Stimulated activated CD8-positive, alpha-beta memory T cell treated with anti-CD3 and anti-CD28 coated beads, Interleukin-4, amount 100 ng/mL, for 4 hours (primary cell): Measurements from ENCODE around the gene LNPK.
"Not testable (repeated sequence)": the region's sequence is repeated elsewhere in the genome, so short reads cannot be mapped to it uniquely, and the experiment has no call there.

Experiments
- DNase-seq, 2 donors: peaks; one replicate each; pipeline ENCODE4 v3.0.0-alpha.2; 2020; ENCODE audit warnings: low read depth in 2 of 2, low spot score in 1 of 2

LNPK gene

DNA sequence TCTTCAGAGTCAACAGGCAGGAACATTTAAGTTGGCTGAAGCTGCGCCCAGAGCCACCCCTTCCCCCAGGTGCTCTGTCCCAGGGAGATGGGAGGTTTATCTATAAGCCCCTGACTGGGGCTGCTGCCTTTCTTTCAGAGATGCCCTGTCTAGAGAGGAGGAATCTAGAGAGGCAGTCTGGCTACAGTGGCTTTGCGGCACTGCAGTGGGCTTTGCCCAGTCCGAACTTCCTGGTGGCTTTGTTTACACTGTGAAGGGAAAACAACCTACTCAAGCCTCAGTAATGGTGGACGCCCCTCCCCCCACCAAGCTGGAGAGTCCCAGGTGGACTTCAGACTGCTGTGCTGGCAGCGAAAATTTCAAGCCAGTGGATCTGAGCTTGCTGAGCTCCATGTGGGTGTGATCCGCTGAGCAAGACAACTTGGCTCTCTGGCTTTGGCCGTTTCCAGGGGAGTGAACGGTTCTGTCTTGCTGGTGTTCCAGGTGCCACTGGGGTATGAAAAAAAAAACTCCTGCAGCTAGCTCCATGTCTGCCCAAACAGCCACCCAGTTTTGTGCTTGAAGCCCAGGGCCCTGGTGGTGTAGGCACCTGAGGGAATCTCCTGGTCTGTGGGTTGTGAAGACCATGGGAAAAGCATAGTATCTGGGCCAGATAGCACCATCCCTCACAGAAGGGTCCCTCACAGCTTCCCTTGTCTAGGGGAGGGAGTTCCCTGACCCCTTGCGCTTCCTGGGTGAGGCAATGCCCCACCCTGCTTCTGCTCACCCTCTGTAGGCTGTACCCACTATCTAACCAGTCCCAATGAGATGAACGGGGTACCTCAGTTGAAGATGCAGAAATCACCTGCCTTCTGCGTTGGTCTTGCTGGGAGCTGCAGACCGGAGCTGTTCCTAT lies 88.0 kb downstream of the LNPK start:
- DNase-seq = not testable (repeated sequence)

DNA sequence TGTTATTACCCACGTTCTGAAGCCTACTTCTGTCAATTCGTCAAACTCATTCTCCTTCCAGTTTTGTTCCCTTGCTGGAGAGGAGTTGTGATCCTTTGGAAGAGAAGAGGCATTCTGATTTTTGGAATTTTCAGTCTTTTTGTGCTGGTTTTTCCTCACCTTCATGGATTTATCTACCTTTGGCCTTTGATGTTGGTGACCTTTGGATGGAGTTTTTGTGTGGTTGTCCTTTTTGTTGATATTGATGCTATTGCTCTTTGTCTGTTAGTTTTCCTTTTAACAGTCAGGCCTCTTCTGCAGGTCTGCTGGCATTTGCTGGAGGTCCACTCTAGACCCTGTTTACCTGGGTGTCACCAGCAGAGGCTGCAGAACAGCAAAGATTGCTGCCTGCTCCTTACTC lies 88.8 kb downstream of the LNPK start:
- DNase-seq = not testable (repeated sequence)

DNA sequence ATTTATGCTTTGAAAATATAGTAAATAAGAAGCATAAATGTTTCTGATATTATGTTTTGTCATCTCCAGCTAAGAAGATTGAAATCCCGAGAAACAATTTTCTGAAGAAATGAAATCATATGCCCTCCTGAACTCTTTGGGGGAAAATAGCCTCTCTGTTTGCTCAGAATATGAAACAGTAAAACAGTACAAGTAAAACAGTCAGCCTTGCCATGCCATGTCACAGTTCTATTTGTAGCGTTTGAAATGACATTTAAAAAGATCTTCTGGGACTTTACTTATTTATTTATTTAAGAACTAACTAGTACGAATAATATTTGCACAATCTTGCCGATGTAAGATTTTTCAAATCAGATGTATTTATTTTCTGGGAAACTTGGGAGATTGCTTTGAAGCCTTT lies 98.0 kb downstream of the LNPK start:
- DNase-seq = no peak

DNA sequence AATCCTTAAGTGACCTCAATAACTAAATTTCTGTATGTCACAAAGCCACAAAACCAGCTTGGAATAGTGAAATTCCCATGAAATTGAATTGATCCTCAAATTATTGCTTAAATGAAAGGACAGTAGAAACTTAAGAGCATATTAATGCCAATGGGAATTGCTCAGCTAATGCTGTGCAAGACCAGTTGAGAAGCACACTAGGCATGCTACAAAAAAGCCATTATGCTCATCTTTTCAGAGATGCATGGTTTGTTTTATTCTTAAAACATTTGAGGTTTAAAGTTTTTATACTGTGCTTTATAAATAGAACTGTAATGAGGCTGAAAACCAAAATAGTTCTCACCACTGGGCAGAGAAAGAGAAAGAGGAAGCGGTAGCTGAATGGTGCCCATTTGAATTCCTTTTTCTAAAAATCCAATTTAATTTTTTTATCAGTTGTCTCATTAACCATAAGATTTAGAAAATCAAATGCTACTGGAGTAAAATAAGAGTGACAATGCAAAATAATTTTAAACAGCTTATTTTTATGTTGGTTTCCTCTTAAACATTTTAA lies 98.6 kb downstream of the LNPK start:
- DNase-seq = no peak

DNA sequence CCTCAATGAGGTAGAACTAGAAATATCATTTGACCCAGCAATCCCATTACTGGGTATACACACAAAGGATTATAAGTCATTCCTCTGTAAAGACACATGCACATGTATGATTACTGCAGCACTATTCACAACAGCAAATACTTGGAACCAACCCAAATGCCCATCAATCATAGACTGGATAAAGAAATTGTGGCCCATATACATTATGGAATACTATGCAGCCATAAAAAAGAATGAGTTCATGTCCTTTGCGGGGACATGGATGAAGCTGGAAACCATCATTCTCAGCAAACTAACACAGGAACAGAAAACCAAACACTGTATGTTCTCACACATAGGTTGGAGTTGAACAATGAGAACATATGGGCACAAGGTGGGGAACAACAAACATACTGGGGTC lies 106.1 kb downstream of the LNPK start:
- DNase-seq = not testable (repeated sequence)

DNA sequence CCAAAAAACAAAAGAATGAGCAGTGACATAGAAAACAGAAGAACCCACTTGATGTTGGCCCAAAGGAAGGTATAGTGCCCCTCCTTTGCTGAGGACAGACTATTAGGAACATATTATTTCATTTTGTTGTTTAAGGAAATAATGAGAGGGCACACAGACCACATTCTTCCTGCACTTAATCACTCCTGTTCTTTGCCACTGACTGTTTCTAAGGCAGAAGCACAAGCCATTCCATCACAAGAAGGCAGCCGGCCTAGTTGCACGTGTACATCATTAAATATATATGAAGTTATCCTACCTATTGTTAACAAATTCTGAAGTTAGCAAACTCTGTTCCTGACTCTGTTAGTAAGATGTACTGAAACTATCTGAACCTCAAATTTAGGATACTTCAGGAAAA lies 110.0 kb downstream of the LNPK start:
- DNase-seq = no peak

DNA sequence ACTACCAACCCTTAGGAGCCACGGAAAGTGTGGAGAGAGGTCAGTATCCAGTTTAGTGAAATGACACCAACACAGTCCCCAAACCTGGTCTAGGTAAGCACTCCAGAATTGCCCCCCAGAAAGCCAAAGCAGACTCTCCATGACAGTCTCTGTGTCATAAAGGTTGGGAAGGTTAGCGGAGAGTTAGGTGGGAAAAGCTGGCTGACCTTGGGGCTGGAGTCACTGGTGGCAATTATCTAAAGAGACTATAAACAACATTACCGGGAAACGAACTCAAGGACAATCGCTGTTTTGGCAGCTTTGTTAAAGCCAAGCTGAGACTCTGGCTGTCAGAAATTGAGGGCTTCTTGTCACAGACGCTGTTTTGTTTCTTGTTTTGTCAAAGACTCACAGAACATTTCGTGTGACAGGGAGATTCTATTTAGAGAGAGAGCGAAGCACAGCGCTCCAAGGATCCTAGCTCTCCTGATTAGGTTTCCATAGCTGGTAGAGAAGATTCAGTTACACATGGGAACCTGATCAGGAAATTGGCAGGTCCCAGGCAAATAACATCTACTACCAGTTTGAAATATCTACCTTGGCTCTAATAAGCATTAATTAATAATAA lies 111.3 kb downstream of the LNPK start:
- DNase-seq = no peak

DNA sequence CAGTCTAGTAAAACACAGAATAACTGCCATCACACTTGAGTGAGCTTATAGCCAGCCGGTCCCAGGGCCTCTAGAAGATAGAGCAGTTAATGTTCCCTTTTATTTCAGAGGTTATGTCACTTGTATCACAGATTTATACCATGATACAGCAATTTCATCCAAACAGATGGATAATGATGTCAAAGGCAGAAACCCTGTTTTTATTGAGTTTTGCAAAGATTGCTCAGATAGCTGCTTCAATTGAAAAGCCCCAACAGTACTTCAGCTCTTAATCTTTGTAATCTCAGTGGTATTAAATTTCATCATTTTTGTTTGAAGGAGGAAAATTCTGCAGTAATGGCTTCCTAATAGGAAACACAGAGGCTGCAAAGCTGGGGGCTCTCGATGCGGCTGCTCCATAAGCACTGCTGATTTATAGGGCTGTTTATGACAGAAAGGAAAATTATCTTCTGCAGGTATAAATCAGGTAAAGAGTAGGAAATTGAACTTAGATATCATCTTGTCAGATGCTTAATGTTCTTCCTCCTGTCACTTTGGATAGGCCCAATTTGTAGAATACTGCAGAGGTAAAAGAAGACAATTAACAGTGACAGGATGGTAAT lies 112.3 kb downstream of the LNPK start:
- no peak for DNase-seq

DNA sequence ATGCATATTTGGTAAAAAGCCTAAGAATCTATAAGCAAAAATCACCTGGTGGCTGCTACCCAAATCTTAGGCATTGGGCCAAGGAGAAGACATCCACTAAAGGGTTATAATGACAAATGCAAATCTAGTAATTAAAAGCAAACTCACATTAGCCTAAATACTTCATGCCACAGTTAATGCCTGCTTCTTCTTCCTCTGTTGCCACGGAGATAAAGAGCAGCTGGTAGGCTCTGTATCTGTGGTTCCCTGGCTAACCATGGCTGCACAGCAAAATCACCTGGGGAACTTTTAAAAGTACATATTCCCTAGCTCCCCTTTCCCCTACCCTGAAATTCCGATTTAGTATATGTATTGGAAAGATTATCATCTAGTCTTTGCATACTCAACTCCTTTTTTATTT lies 114.3 kb downstream of the LNPK start:
- no peak for DNase-seq

DNA sequence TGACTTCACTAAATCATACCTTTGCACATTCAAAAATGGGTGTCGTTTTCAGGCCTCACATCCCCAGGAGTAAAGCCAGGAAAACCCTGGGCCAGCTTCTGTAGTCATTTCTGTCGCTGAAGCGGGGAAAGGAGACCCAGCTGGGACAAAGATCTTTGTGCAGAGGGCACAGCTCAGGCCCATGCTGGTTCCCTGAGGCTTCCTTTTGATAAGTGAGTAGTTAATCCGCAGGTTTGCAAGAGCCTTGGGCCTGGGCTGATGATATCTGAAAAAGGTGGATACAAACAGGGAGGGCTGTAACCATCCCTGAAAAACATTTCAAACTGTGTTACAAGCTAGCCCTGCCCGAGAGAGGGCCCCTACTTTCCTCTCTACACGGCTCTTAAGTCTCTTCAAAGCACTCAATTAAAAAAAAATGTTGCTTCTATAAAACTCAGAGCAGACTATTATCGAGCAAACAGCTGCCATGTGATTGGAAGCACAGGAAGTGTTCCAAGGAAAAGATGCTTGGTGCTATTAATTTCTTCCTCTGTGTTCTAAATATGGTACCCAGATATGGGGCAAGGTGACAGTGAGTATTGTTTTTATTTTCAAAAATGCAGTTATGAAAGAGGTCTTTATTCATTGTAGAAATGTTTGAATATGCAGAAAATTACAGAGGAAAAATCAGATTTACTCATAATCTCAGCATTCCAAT lies 117.2 kb downstream of the LNPK start:
- no peak for DNase-seq

DNA sequence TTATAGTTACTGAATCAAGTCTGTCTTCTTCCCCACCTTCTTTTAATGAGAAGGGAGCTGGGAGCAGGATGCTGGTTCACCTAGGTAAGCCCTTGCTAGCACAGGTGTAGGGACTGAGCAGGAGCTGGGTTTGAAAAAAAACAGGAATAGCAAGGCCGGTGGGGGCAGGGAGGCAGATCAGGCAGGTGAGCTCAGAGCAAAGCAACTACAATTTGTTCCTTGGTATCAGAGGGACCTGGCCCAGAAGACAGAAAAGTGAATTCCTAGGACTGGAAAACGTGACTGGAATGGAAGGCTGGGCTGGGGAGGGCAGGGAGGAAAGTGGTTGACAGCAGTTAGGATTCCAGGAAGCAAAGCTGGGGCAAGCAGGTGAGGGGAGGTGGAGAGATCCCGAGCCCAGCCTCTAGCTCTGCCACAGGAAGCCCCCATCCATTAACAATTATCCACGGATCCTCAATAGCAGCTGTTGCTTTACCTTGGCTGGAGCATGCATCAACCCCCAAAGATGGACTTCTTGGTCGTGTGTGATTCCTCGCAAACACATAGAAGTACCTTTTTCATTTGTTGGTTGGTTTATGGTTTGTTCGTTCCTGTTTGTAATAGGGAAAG lies 118.4 kb downstream of the LNPK start:
- DNase-seq = no peak

DNA sequence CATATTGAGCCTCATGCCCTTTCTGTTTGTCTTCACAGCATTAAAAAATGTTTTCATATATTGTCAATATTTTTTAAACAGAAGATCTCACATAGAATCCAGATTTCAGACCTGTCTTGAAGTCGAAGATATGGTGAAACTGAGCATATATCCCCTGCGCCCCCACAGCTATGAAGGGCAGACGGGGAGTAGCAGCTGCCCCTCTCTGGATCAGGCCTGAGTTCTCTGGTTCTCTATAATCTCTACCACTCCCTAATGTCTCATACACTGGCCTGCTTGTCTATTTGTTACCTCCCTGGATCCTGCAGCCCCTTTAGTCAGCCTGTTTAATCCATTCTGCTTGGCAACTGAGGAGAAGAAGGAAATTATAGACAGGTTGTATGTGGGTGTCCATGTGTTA lies 122.4 kb downstream of the LNPK start:
- no peak for DNase-seq

DNA sequence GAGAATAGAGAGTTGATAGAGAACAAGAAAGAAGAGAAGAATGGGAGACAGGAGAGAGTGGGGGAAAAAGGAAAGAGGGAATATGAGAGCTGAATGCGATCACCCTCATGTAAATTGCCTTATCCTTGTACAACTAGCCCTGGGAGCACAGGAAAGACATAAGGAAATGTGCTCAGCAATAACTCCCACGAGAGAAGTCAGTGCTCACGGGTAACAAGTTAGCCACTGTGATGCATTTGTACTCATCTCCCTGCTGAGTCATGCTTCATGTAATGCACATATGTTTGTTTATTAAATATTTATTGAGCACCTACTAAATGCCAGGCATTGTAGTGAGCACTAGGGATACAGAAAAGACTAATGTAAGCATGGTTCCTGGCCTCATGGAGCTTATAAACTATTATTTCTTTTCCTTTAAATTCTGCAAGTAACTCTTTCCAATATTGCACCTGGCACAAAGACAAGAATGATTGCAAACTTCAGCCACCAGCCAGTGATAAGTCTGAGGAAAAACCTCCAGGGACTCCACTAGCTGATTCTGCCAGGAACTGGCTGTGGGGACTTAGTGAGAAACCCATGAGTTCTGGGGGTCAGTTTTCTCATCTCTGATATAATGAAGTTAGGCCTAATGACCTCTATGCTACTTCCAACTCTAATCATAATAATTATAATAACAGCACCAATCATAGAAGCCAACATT lies 124.1 kb downstream of the LNPK start:
- DNase-seq = no peak

DNA sequence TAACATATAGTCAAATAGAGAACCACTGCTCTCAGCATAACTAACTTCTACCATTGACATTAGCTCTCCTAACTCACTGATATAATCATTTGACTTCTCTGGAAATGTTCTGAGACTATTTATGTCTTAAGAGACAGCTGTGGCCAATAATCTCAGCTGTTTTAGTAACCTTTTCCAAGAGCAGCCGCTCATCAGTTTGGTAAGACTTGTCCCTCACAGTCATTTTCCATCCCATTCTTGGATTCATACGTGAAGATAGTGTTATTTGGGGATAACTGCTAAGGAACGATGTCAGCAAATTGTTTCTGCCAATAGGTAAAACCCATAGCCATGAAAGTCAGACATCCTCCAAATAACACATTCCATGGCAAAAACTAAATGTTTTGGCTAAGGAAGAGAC lies 127.8 kb downstream of the LNPK start:
- no peak for DNase-seq
